Left forelimb (tissue), 1 donor: ENCODE results near the gene TCEAL1.
"Not testable (repeated sequence)": the region's sequence is repeated elsewhere in the genome, so short reads cannot be mapped to it uniquely, and the experiment has no call there.

Experiments
- DNase-seq: peaks from one replicate; pipeline ENCODE4 v3.0.0-alpha.2; 2018; ENCODE audit warnings: low spot score

TCEAL1 gene

GRCh38 chrX:103628386-103629317 lies at the start of gene TCEAL1:
TSS of gene TCEAL1 (plus strand) at chrX:103628975. CDS start at chrX:103629917, 942 bp downstream.
- DNase-seq, result peak; percentile 77

- no peak for DNase-seq
Measured at GRCh38 chrX:103584596-103584995, 44.2 kb upstream of the TCEAL1 start.

- DNase-seq, result peak; percentile 63
Measured at GRCh38 chrX:103585411-103586313, 43.1 kb upstream of the TCEAL1 start, which contains the start of gene TCEAL4. TSS of gene TCEAL4 (plus strand) at chrX:103585515. CDS start at chrX:103586676, 1,161 bp downstream.

- DNase-seq, result no peak
Measured at GRCh38 chrX:103586314-103586646, 42.5 kb upstream of the TCEAL1 start.

- no peak for DNase-seq
Measured at GRCh38 chrX:103586659-103587058, 42.1 kb upstream of the TCEAL1 start.

- DNase-seq, result not testable (repeated sequence)
Measured at GRCh38 chrX:103592295-103592694, 36.5 kb upstream of the TCEAL1 start.

GRCh38 chrX:103595202-103595601 lies 33.6 kb upstream of the TCEAL1 start:
- not testable (repeated sequence) for DNase-seq

GRCh38 chrX:103607364-103608305 lies 21.1 kb upstream of the TCEAL1 start, which contains the start of gene TCEAL3:
TSS of gene TCEAL3 (plus strand) at chrX:103607963. CDS start at chrX:103609065, 1,102 bp downstream.
- DNase-seq, result peak; percentile 65

- DNase-seq, result peak; percentile 62
Measured at GRCh38 chrX:103608306-103608963, 20.3 kb upstream of the TCEAL1 start.

- no peak for DNase-seq
Measured at GRCh38 chrX:103610282-103610681, 18.5 kb upstream of the TCEAL1 start.

GRCh38 chrX:103613362-103613890 lies 15.3 kb upstream of the TCEAL1 start:
- no peak for DNase-seq

- no peak for DNase-seq
Measured at GRCh38 chrX:103614999-103615398, 13.8 kb upstream of the TCEAL1 start.

GRCh38 chrX:103615781-103616371 lies 12.9 kb upstream of the TCEAL1 start:
- DNase-seq, result no peak

GRCh38 chrX:103616676-103617186 lies 12.0 kb upstream of the TCEAL1 start:
- DNase-seq, result no peak

GRCh38 chrX:103624111-103624510 lies 4.7 kb upstream of the TCEAL1 start:
- DNase-seq, result no peak

GRCh38 chrX:103626855-103627254 lies 1.9 kb upstream of the TCEAL1 start:
- no peak for DNase-seq

- DNase-seq, result peak; percentile 85
Measured at GRCh38 chrX:103629318-103630170, 769 bp downstream of the TCEAL1 start.

GRCh38 chrX:103630171-103630511 lies 1.4 kb downstream of the TCEAL1 start:
- no peak for DNase-seq

- no peak for DNase-seq
Measured at GRCh38 chrX:103631145-103631544, 2.4 kb downstream of the TCEAL1 start.
